Trophoblast cell (in vitro differentiated cells and primary cell): Measurements from ENCODE around the gene SPINK4.

Experiments
- DNase-seq, 2 donors: peaks; one replicate each; pipeline ENCODE4 v3.0.0-alpha.2; 2016
- H2AFZ ChIP-seq: 2 replicates; pipeline ENCODE4 v1.6.1; 2013; ENCODE audit warnings: low read length, moderate library complexity, mild to moderate bottlenecking; ENCODE audit not compliant: insufficient read depth, poor library complexity
- H2AK5ac ChIP-seq: 2 replicates; pipeline ENCODE4 v1.6.1; 2013; ENCODE audit warnings: mild to moderate bottlenecking, low read length
- H2BK120ac ChIP-seq: 2 replicates; pipeline ENCODE4 v1.6.1; 2013; ENCODE audit warnings: low read length, mild to moderate bottlenecking, moderate library complexity; ENCODE audit not compliant: insufficient read depth, poor library complexity
- H2BK12ac ChIP-seq: 2 replicates; pipeline ENCODE4 v1.6.1; 2013; ENCODE audit warnings: mild to moderate bottlenecking, low read length, moderate library complexity
- H2BK5ac ChIP-seq: 2 replicates; pipeline ENCODE4 v1.6.1; 2013; ENCODE audit warnings: low read length, low read depth, moderate library complexity, mild to moderate bottlenecking; ENCODE audit not compliant: poor library complexity
- H3K14ac ChIP-seq: 2 replicates; pipeline ENCODE4 v1.6.1; 2013; ENCODE audit warnings: mild to moderate bottlenecking, low read length
- H3K18ac ChIP-seq: 2 replicates; pipeline ENCODE4 v1.6.1; 2013; ENCODE audit warnings: mild to moderate bottlenecking, low read length
- H3K23ac ChIP-seq: 2 replicates; pipeline ENCODE4 v1.6.1; 2013; ENCODE audit warnings: low read length
- H3K27ac ChIP-seq: 2 replicates; pipeline ENCODE4 v1.5.1; 2013; ENCODE audit warnings: low read depth, mild to moderate bottlenecking, inconsistent platforms, low read length, moderate library complexity
- H3K27me3 ChIP-seq: 2 replicates; pipeline ENCODE4 v1.6.1; 2013; ENCODE audit warnings: inconsistent platforms, mild to moderate bottlenecking, low read length, moderate library complexity; ENCODE audit not compliant: insufficient read depth
- H3K36me3 ChIP-seq, 2 experiments: 1 replicate in 1 of 2; 2 replicates in 1 of 2; pipeline ENCODE4 v1.6.1; 2013; ENCODE audit warnings: low read length in 2 of 2, mild to moderate bottlenecking in 2 of 2, moderate library complexity in 1 of 2; ENCODE audit not compliant: insufficient read depth in 2 of 2, control insufficient read depth in 1 of 2
- H3K4ac ChIP-seq: 2 replicates; pipeline ENCODE4 v1.6.1; 2013; ENCODE audit warnings: low read depth, mild to moderate bottlenecking, low read length, moderate library complexity
- H3K4me1 ChIP-seq, 2 experiments: 1 replicate in 1 of 2; 2 replicates in 1 of 2; pipeline ENCODE4 v1.6.1; 2013; ENCODE audit warnings: low read length in 2 of 2, mild to moderate bottlenecking in 2 of 2, moderate library complexity in 1 of 2; ENCODE audit not compliant: insufficient read depth in 2 of 2, control insufficient read depth in 1 of 2
- H3K4me2 ChIP-seq: 2 replicates; pipeline ENCODE4 v1.6.1; 2013; ENCODE audit warnings: inconsistent platforms, mild to moderate bottlenecking, low read length, moderate library complexity
- H3K4me3 ChIP-seq: 2 replicates; pipeline ENCODE4 v1.5.1; 2013; ENCODE audit warnings: mild to moderate bottlenecking, low read depth, low read length, inconsistent platforms
- H3K79me1 ChIP-seq: one replicate; pipeline ENCODE4 v1.6.1; 2013; ENCODE audit warnings: low read length
- H3K79me2 ChIP-seq: 2 replicates; pipeline ENCODE4 v1.6.1; 2013; ENCODE audit warnings: low read length, mild to moderate bottlenecking; ENCODE audit not compliant: control insufficient read depth, insufficient read depth, poor library complexity
- H3K9ac ChIP-seq: 2 replicates; pipeline ENCODE4 v1.6.1; 2013; ENCODE audit warnings: mild to moderate bottlenecking, low read length
- H3K9me3 ChIP-seq: 2 replicates; pipeline ENCODE4 v1.6.1; 2013; ENCODE audit warnings: low read depth, mild to moderate bottlenecking, control low read depth, inconsistent platforms, low read length; ENCODE audit not compliant: insufficient read depth
- H4K12ac ChIP-seq: 2 replicates; pipeline ENCODE4 v1.6.1; 2013; ENCODE audit warnings: low read depth, mild to moderate bottlenecking, low read length, moderate library complexity
- H4K8ac ChIP-seq: 2 replicates; pipeline ENCODE4 v1.6.1; 2013; ENCODE audit warnings: low read depth, mild to moderate bottlenecking, low read length, moderate library complexity
- H4K91ac ChIP-seq: one replicate; pipeline ENCODE4 v1.6.1; 2013; ENCODE audit warnings: low read depth, mild to moderate bottlenecking, low read length, moderate library complexity
- WGBS: extraction: QIAGEN DNeasy Blood & Tissue Kit; methylation state at CpG from one replicate; pipeline ENCODE4 v1.1.7; 2013; ENCODE audit warnings: missing lambda C conversion rate; ENCODE audit not compliant: insufficient read length, insufficient coverage; ENCODE audit errors: extremely low coverage; 5-methylcytosine and 5-hydroxymethylcytosine counted together

Gene SPINK4

GRCh38 chr9:33244137-33244784 is 4.3 kb downstream of the SPINK4 start:
- no peaks in the 10 kb centered on the region for H3K27me3 ChIP-seq

GRCh38 chr9:33245341-33245740 is 5.4 kb downstream of the SPINK4 start:
- H3K27me3 ChIP-seq = no peaks in the 10 kb centered on the region
- no CpG with 5 or more reads among the region's 2 CpGs for WGBS
- DNase-seq = no peak
- no peak overlapping the region for H3K27ac ChIP-seq
- H3K9me3 ChIP-seq = no peaks in the 10 kb centered on the region
- H3K4me1 ChIP-seq = no peaks in the 10 kb centered on the region
- no peak overlapping the region for H4K8ac ChIP-seq
- no peak overlapping the region for H3K4ac ChIP-seq
- H3K79me2 ChIP-seq = no peaks in the 10 kb centered on the region
- no peak overlapping the region for H2BK12ac ChIP-seq
- no peak overlapping the region for H4K91ac ChIP-seq
- no peak overlapping the region for H2AFZ ChIP-seq
- no peak overlapping the region for H2AK5ac ChIP-seq
- H3K14ac ChIP-seq = no peak overlapping the region
- no peak overlapping the region for H3K9ac ChIP-seq
- H3K4me3 ChIP-seq = no peak overlapping the region
- H3K23ac ChIP-seq = no peak overlapping the region
- no peak overlapping the region for H3K4me2 ChIP-seq
- H3K36me3 ChIP-seq = no peaks in the 10 kb centered on the region
- no peaks in the 10 kb centered on the region for H3K79me1 ChIP-seq
- no peak overlapping the region for H2BK5ac ChIP-seq
- H4K12ac ChIP-seq = no peak overlapping the region
- H2BK120ac ChIP-seq = no peak overlapping the region
- no peak overlapping the region for H3K18ac ChIP-seq

More at GRCh38 chr9:33244137-33244784, 4.3 kb downstream of the SPINK4 start:
- Histone ChIP-seq H3K36me3 (no peaks in the 10 kb centered on the region), H3K9ac (no peak overlapping the region), H2AK5ac (no peak overlapping the region), H3K79me2 (no peaks in the 10 kb centered on the region), H2BK12ac (no peak overlapping the region), H3K4me2 (no peak overlapping the region), H3K27ac (no peak overlapping the region), H3K4me1 (no peaks in the 10 kb centered on the region), H3K18ac (no peak overlapping the region), H2BK5ac (no peak overlapping the region), H3K79me1 (no peaks in the 10 kb centered on the region), H3K4ac (no peak overlapping the region), H3K14ac (no peak overlapping the region), H4K91ac (no peak overlapping the region), H2AFZ (no peak overlapping the region), H4K8ac (no peak overlapping the region), H3K4me3 (no peak overlapping the region), H3K23ac (no peak overlapping the region), H3K9me3 (no peaks in the 10 kb centered on the region), H2BK120ac (no peak overlapping the region), H4K12ac (no peak overlapping the region)
- no CpG with 5 or more reads among the region's 9 CpGs for WGBS
- DNase-seq = no peak

- H4K91ac ChIP-seq = no peak overlapping the region
- H3K14ac ChIP-seq = no peak overlapping the region
- no peaks in the 10 kb centered on the region for H3K4me1 ChIP-seq
- H3K27me3 ChIP-seq = no peaks in the 10 kb centered on the region
- H3K9ac ChIP-seq = no peak overlapping the region
- no peak overlapping the region for H3K23ac ChIP-seq
- H3K79me2 ChIP-seq = no peaks in the 10 kb centered on the region
- no CpG with 5 or more reads among the region's 9 CpGs for WGBS
- H3K79me1 ChIP-seq = no peaks in the 10 kb centered on the region
- H2AK5ac ChIP-seq = no peak overlapping the region
- no peaks in the 10 kb centered on the region for H3K36me3 ChIP-seq
- H3K9me3 ChIP-seq = no peaks in the 10 kb centered on the region
- no peak overlapping the region for H3K4ac ChIP-seq
- H2BK12ac ChIP-seq = no peak overlapping the region
- no peak overlapping the region for H4K12ac ChIP-seq
- no peak overlapping the region for H3K27ac ChIP-seq
- H3K4me3 ChIP-seq = no peak overlapping the region
- no peak overlapping the region for H4K8ac ChIP-seq
- DNase-seq = no peak
- H2AFZ ChIP-seq = no peak overlapping the region
- H2BK120ac ChIP-seq = no peak overlapping the region
- H2BK5ac ChIP-seq = no peak overlapping the region
- H3K18ac ChIP-seq = no peak overlapping the region
- H3K4me2 ChIP-seq = no peak overlapping the region
Observed at GRCh38 chr9:33246269-33246860, 6.4 kb downstream of the SPINK4 start.

- no peaks in the 10 kb centered on the region for H3K4me1 ChIP-seq
- DNase-seq = no peak
Observed at GRCh38 chr9:33248606-33249005, 8.6 kb downstream of the SPINK4 start.

More at GRCh38 chr9:33248606-33249005, 8.6 kb downstream of the SPINK4 start:
- no peak overlapping the region for H3K23ac ChIP-seq
- no peaks in the 10 kb centered on the region for H3K9me3 ChIP-seq
- no peak overlapping the region for H4K91ac ChIP-seq
- H2BK120ac ChIP-seq = no peak overlapping the region
- H3K4me2 ChIP-seq = no peak overlapping the region
- no peak overlapping the region for H3K18ac ChIP-seq
- no peak overlapping the region for H2BK5ac ChIP-seq
- no peak overlapping the region for H2AK5ac ChIP-seq
- WGBS = no CpG with 5 or more reads among the region's 3 CpGs
- no peaks in the 10 kb centered on the region for H3K79me1 ChIP-seq
- no peak overlapping the region for H3K9ac ChIP-seq
- H3K14ac ChIP-seq = no peak overlapping the region
- H3K4me3 ChIP-seq = no peak overlapping the region
- H3K36me3 ChIP-seq = peaks cover 4 to 10% of the 10 kb centered on the region in 2 experiments
- H2AFZ ChIP-seq = no peak overlapping the region
- no peaks in the 10 kb centered on the region for H3K27me3 ChIP-seq
- H3K27ac ChIP-seq = no peak overlapping the region
- no peak overlapping the region for H3K4ac ChIP-seq
- no peak overlapping the region for H2BK12ac ChIP-seq
- no peaks in the 10 kb centered on the region for H3K79me2 ChIP-seq
- no peak overlapping the region for H4K12ac ChIP-seq
- H4K8ac ChIP-seq = no peak overlapping the region
